ENCODE data around the gene CLCN7.

- TF ChIP-seq EP300 (IDR thresholded peaks at IDR 0.05) = no peak
- TF ChIP-seq CTCF (IDR thresholded peaks at IDR 0.05) = no peak
- TF ChIP-seq POLR2AphosphoS5 (IDR thresholded peaks at IDR 0.05) = no peak
- TF ChIP-seq POLR2A (IDR thresholded peaks at IDR 0.05) = no peak
These were observed 37.2 kb downstream of the CLCN7 start for GRCh38 chr16:1437606-1438005.

All from upper lobe of left lung (tissue), 4 donors.